NCI-H2171 (cell line): ENCODE results near the gene LMF2.

ENCODE experiments used
- DNase-seq: peaks from one replicate; lab custom pipeline; 2025; lab: John Stamatoyannopoulos, UW

Gene LMF2

DNA sequence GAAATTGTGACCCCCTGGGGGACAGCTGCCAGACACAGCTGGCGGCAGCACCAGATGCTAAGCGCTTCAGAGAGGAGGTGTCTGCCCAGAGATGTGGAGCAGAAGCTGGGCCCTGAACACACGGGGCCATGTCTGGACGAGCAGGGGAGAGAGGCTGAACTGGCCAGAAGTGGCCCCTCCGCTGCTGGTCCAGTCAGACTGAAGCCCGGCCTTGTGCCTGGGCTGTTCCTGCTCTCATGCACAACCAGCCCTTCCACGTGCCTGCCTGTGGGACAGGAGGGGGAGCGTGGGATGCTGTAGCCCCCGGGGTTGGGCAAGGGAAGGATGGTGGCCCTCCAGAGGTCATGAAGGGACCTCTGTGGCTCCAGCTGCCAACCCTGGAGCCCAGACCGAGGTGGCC lies 24.4 kb downstream of the LMF2 start:
- DNase-seq: peak; percentile 22

DNA sequence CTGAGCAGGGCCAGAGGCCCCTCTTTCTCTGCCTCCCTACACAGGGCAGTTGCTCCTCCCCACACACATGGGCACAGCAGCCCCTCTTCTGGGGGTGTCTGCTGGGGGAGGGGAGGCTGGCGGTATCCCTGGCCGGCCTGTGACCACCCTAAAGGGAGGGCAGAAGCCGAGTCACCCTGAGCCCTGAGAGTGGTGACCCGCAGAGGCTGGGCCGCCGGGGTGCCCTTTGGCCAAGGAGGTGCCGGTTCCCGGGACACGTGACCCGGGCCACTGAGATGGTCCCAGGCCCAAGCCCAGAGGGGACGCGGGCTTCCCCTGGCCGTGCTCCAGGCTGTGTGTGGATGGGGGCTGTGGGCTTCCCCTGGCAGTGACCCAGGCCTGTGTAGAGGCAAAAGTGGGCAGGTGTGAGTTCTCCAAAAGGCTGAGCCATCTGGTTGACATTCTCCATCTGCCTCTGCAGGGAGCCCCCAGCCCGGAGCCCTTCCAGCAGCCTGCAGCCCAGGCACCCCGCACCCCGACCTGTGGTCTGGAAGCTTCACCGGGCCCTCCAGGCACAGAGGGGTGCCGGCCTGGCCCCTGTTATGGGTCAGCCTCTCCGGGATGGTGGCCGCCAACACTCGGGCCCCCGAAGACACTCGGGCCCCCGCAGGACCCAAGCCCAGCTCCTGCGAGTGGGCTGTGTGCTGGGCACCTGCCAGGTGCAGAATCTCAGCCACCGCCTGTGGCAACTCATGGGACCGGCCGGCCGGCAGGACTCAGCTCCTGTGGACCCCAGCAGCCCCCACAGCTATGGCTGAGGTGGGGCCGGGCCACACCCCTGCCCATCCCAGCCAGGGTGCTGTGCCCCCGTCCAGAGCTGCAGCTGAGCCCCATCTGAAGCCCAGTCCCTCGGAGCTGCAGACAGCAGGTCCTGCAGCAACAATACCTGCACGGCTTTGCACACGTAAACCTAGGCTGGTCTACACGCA lies 25.1 kb downstream of the LMF2 start:
- peak; percentile 35 for DNase-seq

GRCh38 chr22:50481440-50482106 lies 25.9 kb downstream of the LMF2 start, which contains the start of gene ADM2:
Gene ADM2, plus strand, starts transcription at chr22:50481543. Its CDS starts 305 bp downstream, at chr22:50481848.
- no peak for DNase-seq

- DNase-seq: no peak
These were observed 26.5 kb downstream of the LMF2 start for GRCh38 chr22:50481045-50481439.

- DNase-seq: no peak
These were observed 27.8 kb downstream of the LMF2 start for GRCh38 chr22:50479721-50480120.

DNA sequence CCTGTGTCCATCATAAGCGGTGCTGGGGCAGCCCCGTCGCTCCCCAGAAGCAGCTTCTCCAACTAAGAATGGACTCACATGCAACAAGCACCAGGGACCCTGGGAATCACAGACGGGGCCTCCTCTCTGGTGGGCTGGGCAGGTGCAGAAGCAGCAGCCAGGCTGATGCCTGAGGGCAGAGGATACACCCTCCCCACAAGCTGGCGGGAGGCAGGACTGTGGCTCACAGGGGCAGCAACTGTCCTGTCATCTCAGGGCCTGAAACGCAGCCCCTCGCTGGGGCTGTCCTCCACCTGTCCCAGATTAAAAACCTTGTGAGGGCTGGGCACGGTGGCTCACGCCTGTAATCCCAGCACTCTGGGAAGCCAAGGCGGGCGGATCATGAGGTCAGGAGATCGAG lies 29.6 kb downstream of the LMF2 start:
- DNase-seq: no peak

- peak; percentile 18 for DNase-seq
These were observed 30.6 kb downstream of the LMF2 start for GRCh38 chr22:50476868-50477267.

DNA sequence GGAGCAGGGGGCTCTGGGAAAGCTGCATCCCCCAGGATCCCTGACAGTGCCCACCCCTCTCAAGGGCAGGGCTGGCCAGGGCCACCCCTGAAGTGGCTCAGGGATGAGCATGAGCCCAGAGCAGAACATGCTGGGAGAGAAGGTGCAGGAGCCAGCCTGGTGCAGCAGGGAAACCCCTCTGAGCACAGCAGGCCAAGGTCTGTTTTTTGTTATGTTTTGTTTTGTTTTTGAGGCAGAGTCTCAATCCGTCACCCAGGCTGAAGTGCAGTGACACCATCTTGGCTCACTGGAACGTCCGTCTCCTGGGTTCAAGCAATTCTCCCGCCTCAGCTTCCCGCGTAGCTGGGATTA lies 31.9 kb downstream of the LMF2 start:
- no peak for DNase-seq

DNA sequence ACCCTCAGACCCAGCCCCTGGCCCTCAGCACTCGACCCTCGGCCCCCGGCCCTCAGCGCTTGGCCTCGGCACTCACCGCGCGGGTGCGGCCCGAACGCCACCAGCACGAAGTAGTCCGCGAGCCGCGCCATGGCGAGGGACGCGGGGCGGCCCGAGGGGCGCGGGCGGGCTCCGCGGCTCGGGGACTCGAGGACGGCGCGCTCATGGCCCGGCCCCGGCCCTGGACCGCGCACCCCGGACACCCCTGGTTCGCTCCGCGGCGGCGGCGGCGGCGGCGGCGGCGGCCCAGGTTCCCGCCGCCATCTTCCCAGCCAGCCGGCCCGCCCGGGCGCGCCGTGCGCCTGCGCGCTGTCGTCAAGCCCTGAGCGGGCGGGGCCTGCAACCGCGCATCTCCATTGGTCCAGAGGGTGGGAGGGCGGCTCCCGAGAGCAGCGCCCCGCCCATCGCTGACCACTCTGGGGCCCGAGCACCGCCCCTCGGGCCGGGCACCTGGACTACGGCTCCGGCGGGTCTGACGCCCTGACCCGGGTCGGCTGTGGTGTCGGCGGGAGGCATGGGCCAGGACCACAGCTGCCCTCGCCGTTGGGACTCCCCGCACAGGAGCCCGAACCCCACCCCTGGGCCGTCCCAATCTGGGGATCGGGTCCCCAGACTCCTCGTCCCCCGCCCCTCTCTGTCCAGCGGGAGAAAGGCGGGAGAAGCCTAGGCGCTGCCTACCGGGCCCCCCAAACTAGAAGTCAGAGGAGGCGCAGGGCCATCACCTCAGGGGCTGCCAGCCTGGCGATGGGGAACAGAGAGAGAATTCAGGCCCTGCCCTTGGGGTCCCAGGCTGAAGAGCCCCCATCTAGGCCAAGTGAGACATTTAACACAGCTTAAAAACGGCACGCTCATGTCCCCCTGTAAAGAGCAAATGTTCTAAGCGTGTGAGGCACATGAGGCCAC lies 32.5 kb downstream of the LMF2 start, which contains the start of gene SBF1:
Gene SBF1, minus strand, starts transcription at position 326 of the 942 bp plus-strand sequence. Its CDS starts 195 bp downstream, at position 131.
- peak; percentile 87 for DNase-seq

DNA sequence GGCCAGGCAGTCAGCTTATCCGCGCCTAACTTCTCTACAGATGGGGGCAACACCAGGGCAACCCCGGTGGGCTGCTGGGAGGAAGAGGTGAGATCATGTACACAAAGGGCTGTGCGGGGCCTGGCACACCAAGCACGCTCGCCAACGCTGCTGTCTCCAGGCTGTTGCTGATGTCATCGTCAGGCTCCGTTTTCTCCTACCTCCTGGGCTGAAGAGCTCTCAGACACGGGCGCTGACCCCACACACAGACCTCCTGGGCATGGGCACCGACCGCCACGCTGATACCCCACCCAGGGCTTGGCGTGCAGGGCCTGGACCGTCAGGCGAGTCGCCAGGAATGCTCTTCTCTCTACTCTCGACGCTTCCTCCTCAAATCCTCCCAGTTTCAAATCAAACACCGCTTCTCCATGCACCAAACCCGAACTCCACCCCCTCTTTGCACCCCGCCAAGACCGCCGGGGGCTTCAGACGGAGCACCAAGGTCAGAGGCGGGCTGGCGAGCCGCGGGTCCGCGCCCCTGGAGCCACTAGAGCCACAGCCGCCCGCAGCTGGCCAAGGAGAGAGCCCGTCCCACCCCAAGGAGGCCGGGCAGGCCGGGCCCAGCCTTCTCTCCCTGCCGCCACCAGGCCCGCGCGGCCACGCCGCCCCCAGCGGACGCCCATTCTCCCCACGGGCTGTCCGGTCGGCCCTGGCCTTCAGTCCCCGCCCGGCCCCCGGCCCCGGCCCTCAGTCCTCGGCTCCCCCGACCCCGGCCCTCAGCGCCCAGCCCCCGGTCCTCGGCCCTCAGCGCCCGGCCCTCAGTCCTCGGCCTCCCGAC lies 33.4 kb downstream of the LMF2 start:
- no peak for DNase-seq

DNA sequence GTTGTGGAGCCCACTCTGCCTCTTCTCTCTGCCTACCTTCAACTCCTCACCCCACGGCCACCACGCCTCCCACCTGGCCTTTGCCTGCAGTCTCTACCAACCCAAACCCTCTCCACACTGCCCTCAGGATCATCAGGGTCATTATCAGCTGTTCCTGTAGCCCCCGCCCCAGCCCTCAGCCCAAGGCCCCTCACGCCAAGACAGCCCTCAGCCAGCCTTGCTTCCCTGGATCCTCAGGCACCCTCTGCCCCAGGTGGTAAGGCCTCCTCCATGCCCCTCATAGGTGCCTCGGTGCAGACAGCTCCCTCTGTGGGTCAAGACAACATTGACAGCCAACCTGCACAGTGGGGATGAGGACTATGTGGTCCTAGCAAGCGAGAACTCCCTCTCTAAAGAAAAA lies 34.4 kb downstream of the LMF2 start:
- DNase-seq: no peak

DNA sequence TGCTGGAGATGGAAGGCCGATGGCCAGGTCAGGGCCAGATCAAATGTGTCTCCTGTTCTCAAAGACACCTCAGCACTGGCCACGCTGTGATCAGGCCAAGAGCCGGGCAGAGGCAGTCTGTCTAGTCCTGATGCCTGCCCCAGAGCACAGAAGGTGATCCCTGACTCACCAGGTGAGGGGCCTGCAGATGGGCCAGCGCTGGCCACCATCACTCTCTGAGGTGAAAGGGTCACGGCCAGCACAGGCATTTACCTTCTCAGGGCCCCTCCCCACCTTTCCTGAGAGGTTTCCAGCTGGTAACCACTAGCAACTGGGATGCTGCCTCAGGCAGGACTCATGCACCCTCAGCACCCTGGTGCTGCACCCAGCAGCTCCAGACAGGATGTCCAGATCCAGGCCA lies 35.5 kb downstream of the LMF2 start:
- no peak for DNase-seq

GRCh38 chr22:50471197-50471847 lies 36.2 kb downstream of the LMF2 start:
- DNase-seq: no peak

DNA sequence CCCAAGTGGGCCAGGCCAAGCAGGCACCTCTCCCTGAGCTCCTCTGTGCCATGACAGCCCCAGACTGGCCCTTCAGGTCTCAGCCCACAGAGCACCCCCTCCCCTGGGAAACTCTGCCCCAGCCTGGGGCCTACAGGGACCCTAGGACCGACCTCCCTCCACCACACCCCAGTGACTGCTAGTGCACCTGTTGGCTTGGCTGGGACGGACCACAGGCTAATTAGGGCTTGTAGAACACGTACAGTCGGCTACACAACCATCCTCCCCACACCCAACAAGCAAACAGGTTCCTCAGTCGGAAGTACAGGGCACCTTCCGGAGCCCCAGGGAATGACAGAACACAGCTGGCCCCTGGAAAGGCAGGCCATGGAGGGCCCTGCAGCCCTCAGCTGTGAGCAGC lies 37.0 kb downstream of the LMF2 start:
- no peak for DNase-seq

- peak; percentile 99 for DNase-seq
These were observed 37.9 kb downstream of the LMF2 start for GRCh38 chr22:50469377-50470305.

- no peak for DNase-seq
These were observed 38.9 kb downstream of the LMF2 start for GRCh38 chr22:50468626-50469025.

DNA sequence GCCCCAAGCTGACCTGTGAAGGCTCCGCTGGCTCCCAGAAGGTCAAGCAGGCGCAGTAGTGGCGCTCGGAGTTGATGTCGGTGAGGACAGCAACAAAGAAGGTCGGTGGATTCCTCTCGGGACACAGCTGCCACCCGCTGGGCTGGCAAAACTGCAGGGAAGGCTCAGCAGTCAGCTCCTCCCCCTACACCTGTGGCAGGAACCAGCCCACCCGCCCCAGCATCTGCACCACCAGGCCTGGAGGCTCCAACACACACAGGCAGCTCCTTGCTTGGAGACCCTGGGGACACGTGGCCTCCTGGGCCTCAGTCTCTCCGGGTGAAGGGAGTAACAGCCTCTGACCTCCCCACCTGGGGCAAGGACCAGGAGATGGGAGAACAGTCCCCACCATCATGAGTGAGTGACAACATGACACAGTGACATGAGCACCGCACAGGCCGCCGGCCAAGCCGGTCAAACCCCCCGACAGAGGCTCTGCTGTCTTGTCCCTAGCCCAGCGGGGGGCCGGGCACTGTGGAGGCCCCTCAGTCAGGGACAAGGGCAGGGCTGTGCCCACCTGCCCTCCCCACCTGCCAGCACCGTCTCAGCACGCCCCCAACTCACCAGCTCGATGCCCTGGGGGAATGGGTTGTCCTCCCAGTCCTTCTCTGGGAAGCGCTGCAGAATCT lies 39.6 kb downstream of the LMF2 start:
- DNase-seq: peak; percentile 22

DNA sequence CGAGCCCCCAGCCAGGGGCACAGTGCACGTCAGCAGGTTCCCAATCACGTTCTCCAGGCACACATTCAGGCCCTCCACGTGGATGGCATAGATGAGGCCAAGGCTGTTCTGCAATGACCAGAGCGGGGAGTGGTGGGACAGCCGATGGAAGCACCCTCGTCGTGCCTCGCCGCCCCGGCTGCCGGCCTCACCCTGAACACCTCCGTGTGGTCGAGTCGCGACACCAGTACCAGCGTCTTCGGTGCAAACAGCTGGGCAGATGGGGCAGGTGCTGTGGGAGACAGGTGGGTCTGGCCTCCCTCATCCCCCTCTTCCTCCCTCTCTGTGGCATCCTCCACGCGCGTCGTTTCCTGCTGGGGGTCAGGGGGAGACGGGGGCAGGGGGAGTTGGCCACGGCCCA lies 40.2 kb downstream of the LMF2 start:
- no peak for DNase-seq
